Caco-2 (cell line): ENCODE data around the gene ITGA11. TPM values are rescaled to one million over a fixed set of nuclear protein-coding genes. Genes with fewer than 3 reads are reported as not detected.

Experiments
- BruUV-seq: library from RNA; stranded (reverse); fragments of 400-500 nt; replicated peaks from 2 replicates; lab custom pipeline; 2021; lab: Mats Ljungman, UMichigan
- CTCF ChIA-PET: fragments of 300-600 bp; sonication (Branson Sonifier 250); formaldehyde crosslinking; loops from one replicate; lab custom pipeline; 2022; ENCODE audit warnings: antibody characterized with exemption; lab: Charles Lee
- POLR2A ChIA-PET: fragments of 300-600 bp; sonication (Branson Sonifier 250); formaldehyde crosslinking; loops from one replicate; lab custom pipeline; 2022; ENCODE audit warnings: antibody characterized with exemption; lab: Charles Lee
- DNase-seq, 2 experiments: peaks; one replicate each; pipeline versions ENCODE4 v3.0.0 to v3.0.0-alpha.2; 2020 to 2022
- H3K27me3 ChIP-seq: replicated peaks from 2 replicates; pipeline ENCODE4 v1.6.0; 2011; ENCODE audit warnings: low read length; ENCODE audit not compliant: control insufficient read depth, insufficient read depth
- H3K36me3 ChIP-seq: 2 replicates; pipeline ENCODE4 v1.5.1; 2011; ENCODE audit warnings: low read length; ENCODE audit not compliant: control insufficient read depth, insufficient read depth
- H3K4me1 ChIP-seq: fragments of 250-450 bp; sonication (Bioruptor Pico); 2 replicates; pipeline ENCODE4 v1.5.1; 2020; ENCODE audit warnings: mild to moderate bottlenecking
- H3K4me3 ChIP-seq: 2 replicates; pipeline ENCODE4 v1.5.1; 2011; ENCODE audit warnings: low read depth, mild to moderate bottlenecking, control low read depth, low read length
- H3K9me3 ChIP-seq: fragments of 250-450 bp; sonication (Bioruptor Pico); 2 replicates; pipeline ENCODE4 v1.5.1; 2020; ENCODE audit warnings: mild to moderate bottlenecking, moderate library complexity
- H3K27ac Mint-ChIP-seq: one replicate; pipeline ENCODE4 v1.8.0; 2022; ENCODE audit warnings: mixed read lengths; ENCODE audit not compliant: unreplicated experiment
- H3K27me3 Mint-ChIP-seq: one replicate; pipeline ENCODE4 v1.8.0; 2022; ENCODE audit warnings: mixed read lengths; ENCODE audit not compliant: insufficient read depth, unreplicated experiment
- H3K36me3 Mint-ChIP-seq: one replicate; pipeline ENCODE4 v1.8.0; 2022; ENCODE audit warnings: mild to moderate bottlenecking, mixed read lengths; ENCODE audit not compliant: insufficient read depth, unreplicated experiment
- H3K4me1 Mint-ChIP-seq: one replicate; pipeline ENCODE4 v1.8.0; 2022; ENCODE audit warnings: low read depth, mixed read lengths; ENCODE audit not compliant: unreplicated experiment
- H3K4me3 Mint-ChIP-seq: one replicate; pipeline ENCODE4 v1.8.0; 2022; ENCODE audit warnings: mild to moderate bottlenecking, moderate library complexity, mixed read lengths; ENCODE audit not compliant: unreplicated experiment
- H3K9me3 Mint-ChIP-seq: one replicate; pipeline ENCODE4 v1.8.0; 2022; ENCODE audit warnings: mixed read lengths; ENCODE audit not compliant: unreplicated experiment
- CTCF ChIP-seq, 2 experiments: fragments of 200-600 bp in 1 of 2; IDR thresholded peaks; 1 replicate in 1 of 2; 2 replicates in 1 of 2; pipeline versions ENCODE4 v1.5.1 to v1.8.0; 2011 to 2022; ENCODE audit warnings: antibody characterized with exemption in 1 of 2, control low read depth in 1 of 2, inconsistent platforms in 1 of 2, low read depth in 1 of 2, low read length in 1 of 2, mild to moderate bottlenecking in 1 of 2, moderate library complexity in 1 of 2; ENCODE audit not compliant: insufficient read depth in 1 of 2, severe bottlenecking in 1 of 2, unreplicated experiment in 1 of 2
- intact Hi-C: fragments of 100-400 bp; cut with micrococcal nuclease; formaldehyde crosslinking; loops from one replicate; pipeline ENCODE4 v1.10.0; 2022; ENCODE audit not compliant: unreplicated experiment
- total RNA-seq: library from RNA; stranded (reverse); gene quantifications from 2 replicates; pipeline ENCODE4 v1.2.3, GENCODE V29; 2022

Gene ITGA11
- total RNA-seq, 1 experiment from 2014 or later = 0.18 TPM

- ChIA-PET CTCF (interaction anchor here (0.6 kb wide), 1 partner anchor 987 kb away, joined by 5 read pairs; no protein-coding TSS in a partner anchor), POLR2A (no interaction called here)
- DNase-seq = no peak
- H3K27me3 Mint-ChIP-seq = no peaks in the 10 kb centered on the region
- Histone ChIP-seq H3K9me3 (no peaks in the 10 kb centered on the region), H3K4me3 (no peak overlapping the region), H3K36me3 (no peaks in the 10 kb centered on the region), H3K4me1 (no peaks in the 10 kb centered on the region; the same call in 1 of the 2 replicates), H3K27me3 (no peaks in the 10 kb centered on the region)
- H3K36me3 Mint-ChIP-seq = no peaks in the 10 kb centered on the region
- no peak overlapping the region for H3K27ac Mint-ChIP-seq
- intact Hi-C loops = no loop called here
- BruUV-seq = no TSS peak
- no peak overlapping the region for H3K4me3 Mint-ChIP-seq
- TF ChIP-seq CTCF (IDR thresholded peaks at IDR 0.05; ENCODE audit: insufficient read depth in 1 of 2, low read depth in 1 of 2, low read length in 1 of 2, severe bottlenecking in 1 of 2, unreplicated experiment in 1 of 2) = no peak
- H3K9me3 Mint-ChIP-seq = peaks cover 11% of the 10 kb centered on the region
- H3K4me1 Mint-ChIP-seq = no peaks in the 10 kb centered on the region
Observed at GRCh38 chr15:68405378-68406250, 26.3 kb downstream of the ITGA11 start.

- no peaks in the 10 kb centered on the region for H3K27me3 ChIP-seq
- ChIA-PET POLR2A (no interaction called here), CTCF (no interaction called here)
- intact Hi-C loops = no loop called here
- H3K27ac Mint-ChIP-seq = no peak overlapping the region
- H3K4me1 ChIP-seq = peaks cover 4% of the 10 kb centered on the region
- BruUV-seq = no TSS peak
- H3K4me3 ChIP-seq = no peak overlapping the region
- no peaks in the 10 kb centered on the region for H3K36me3 ChIP-seq
- H3K27me3 Mint-ChIP-seq = no peaks in the 10 kb centered on the region
- no peaks in the 10 kb centered on the region for H3K9me3 ChIP-seq
- H3K9me3 Mint-ChIP-seq = peaks cover 11% of the 10 kb centered on the region
- H3K4me1 Mint-ChIP-seq = peaks cover 9% of the 10 kb centered on the region
- H3K4me3 Mint-ChIP-seq = no peak overlapping the region
- H3K36me3 Mint-ChIP-seq = no peaks in the 10 kb centered on the region
- DNase-seq = peak in 1 of 2 experiments; percentile 12
- no peak for TF ChIP-seq CTCF (IDR thresholded peaks at IDR 0.05; ENCODE audit: insufficient read depth in 1 of 2, low read depth in 1 of 2, low read length in 1 of 2, severe bottlenecking in 1 of 2, unreplicated experiment in 1 of 2)
Observed at GRCh38 chr15:68404056-68404798, 27.7 kb downstream of the ITGA11 start.

- Histone ChIP-seq H3K4me1 (peaks cover 4% of the 10 kb centered on the region), H3K27me3 (no peaks in the 10 kb centered on the region), H3K9me3 (no peaks in the 10 kb centered on the region; the same call in 1 of the 2 replicates), H3K4me3 (no peak overlapping the region), H3K36me3 (no peaks in the 10 kb centered on the region)
- BruUV-seq = no TSS peak
- CTCF ChIA-PET = no interaction called here
- intact Hi-C loops = no loop called here
- H3K4me3 Mint-ChIP-seq = no peak overlapping the region
- H3K4me1 Mint-ChIP-seq = peaks cover 9% of the 10 kb centered on the region
- TF ChIP-seq CTCF (IDR thresholded peaks at IDR 0.05; ENCODE audit: insufficient read depth in 1 of 2, low read depth in 1 of 2, low read length in 1 of 2, severe bottlenecking in 1 of 2, unreplicated experiment in 1 of 2) = no peak
- H3K27ac Mint-ChIP-seq = no peak overlapping the region
- no peaks in the 10 kb centered on the region for H3K27me3 Mint-ChIP-seq
- no peaks in the 10 kb centered on the region for H3K36me3 Mint-ChIP-seq
- no peak for DNase-seq
- peaks cover 11% of the 10 kb centered on the region for H3K9me3 Mint-ChIP-seq
- POLR2A ChIA-PET = no interaction called here
Observed at GRCh38 chr15:68403161-68403941, 28.6 kb downstream of the ITGA11 start.
